Type B pancreatic cell (in vitro differentiated cells): ENCODE data around the gene APOA4. TPM values are rescaled to one million over a fixed set of nuclear protein-coding genes. Genes with fewer than 3 reads are reported as not detected.
"Not testable (repeated sequence)": the region's sequence is repeated elsewhere in the genome, so short reads cannot be mapped to it uniquely, and the experiment has no call there.

Experiments used
- DNase-seq: peaks from one replicate; pipeline ENCODE4 v3.0.0; 2021; ENCODE audit warnings: mixed read lengths; ENCODE audit not compliant: unreplicated experiment; ENCODE audit errors: extremely low spot score
- H3K27ac Mint-ChIP-seq: 2 replicates; pipeline ENCODE4 v1.8.0; 2021; ENCODE audit warnings: mild to moderate bottlenecking, mixed read lengths
- H3K27me3 Mint-ChIP-seq: 2 replicates; pipeline ENCODE4 v1.8.0; 2021; ENCODE audit warnings: mixed read lengths
- H3K36me3 Mint-ChIP-seq: 2 replicates; pipeline ENCODE4 v1.8.0; 2021; ENCODE audit warnings: mixed read lengths
- H3K4me1 Mint-ChIP-seq: one replicate; pipeline ENCODE4 v1.8.0; 2021; ENCODE audit warnings: mixed read lengths; ENCODE audit not compliant: unreplicated experiment
- H3K4me3 Mint-ChIP-seq: 2 replicates; pipeline ENCODE4 v1.8.0; 2021; ENCODE audit warnings: mild to moderate bottlenecking, mixed read lengths
- H3K9me3 Mint-ChIP-seq: 2 replicates; pipeline ENCODE4 v1.8.0; 2021; ENCODE audit warnings: mixed read lengths
- total RNA-seq: library from RNA; stranded (reverse); gene quantifications from 2 replicates; pipeline ENCODE4 v1.2.1, GENCODE V29; 2021; ENCODE audit warnings: low replicate concordance
- TF ChIP-seq, protein P1 (sequence below): fragments of 200-600 bp; sonication (generic); conservative IDR thresholded peaks from 2 replicates; pipeline ENCODE4 v1.5.0; 2021; ENCODE audit warnings: antibody characterized with exemption, mild to moderate bottlenecking

The APOA4 gene
- total RNA-seq, 1 donor from 2014 or later: 21.7 TPM

DNA sequence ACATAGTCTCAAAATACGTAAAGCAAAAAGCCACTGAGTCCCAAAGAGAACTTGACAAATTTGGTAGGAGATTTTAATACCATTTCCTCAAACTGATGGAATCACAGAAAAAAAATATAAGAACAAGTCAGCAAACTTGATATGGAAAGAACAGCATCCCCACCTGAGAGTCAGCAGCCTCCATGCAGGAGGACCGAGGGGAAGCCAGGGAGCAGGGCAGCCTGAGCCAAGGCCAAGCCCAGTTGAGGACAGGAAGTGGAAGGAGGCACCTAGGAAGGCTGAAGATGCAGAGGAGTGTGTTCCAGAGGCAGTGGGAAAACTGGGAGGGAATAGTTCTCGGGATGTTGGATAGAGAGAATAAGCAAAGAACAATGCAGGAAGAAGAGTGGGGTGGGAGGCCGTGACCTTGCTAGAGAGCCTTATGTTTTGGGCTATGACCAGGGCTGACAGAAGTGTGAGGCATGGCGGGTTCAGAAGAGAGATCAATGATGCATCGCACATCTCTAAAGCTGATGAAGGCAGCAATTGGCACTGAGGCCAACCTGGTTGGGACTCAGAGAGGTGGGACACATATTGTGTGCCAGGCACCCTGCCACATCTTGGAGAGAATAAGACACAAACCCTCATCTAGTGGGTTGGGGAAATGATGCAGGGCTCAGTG lies 15.4 kb downstream of the APOA4 start:
- H3K27ac Mint-ChIP-seq: peak overlapping the region; percentile 80
- peaks cover 2% of the 10 kb centered on the region for H3K27me3 Mint-ChIP-seq
- H3K4me1 Mint-ChIP-seq: no peaks in the 10 kb centered on the region
- no peak overlapping the region for H3K4me3 Mint-ChIP-seq
- H3K9me3 Mint-ChIP-seq: peaks cover 4% of the 10 kb centered on the region
- no peak for DNase-seq
- TF ChIP-seq, protein P1, sequence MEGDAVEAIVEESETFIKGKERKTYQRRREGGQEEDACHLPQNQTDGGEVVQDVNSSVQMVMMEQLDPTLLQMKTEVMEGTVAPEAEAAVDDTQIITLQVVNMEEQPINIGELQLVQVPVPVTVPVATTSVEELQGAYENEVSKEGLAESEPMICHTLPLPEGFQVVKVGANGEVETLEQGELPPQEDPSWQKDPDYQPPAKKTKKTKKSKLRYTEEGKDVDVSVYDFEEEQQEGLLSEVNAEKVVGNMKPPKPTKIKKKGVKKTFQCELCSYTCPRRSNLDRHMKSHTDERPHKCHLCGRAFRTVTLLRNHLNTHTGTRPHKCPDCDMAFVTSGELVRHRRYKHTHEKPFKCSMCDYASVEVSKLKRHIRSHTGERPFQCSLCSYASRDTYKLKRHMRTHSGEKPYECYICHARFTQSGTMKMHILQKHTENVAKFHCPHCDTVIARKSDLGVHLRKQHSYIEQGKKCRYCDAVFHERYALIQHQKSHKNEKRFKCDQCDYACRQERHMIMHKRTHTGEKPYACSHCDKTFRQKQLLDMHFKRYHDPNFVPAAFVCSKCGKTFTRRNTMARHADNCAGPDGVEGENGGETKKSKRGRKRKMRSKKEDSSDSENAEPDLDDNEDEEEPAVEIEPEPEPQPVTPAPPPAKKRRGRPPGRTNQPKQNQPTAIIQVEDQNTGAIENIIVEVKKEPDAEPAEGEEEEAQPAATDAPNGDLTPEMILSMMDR: no peak
- no peaks in the 10 kb centered on the region for H3K36me3 Mint-ChIP-seq

DNA sequence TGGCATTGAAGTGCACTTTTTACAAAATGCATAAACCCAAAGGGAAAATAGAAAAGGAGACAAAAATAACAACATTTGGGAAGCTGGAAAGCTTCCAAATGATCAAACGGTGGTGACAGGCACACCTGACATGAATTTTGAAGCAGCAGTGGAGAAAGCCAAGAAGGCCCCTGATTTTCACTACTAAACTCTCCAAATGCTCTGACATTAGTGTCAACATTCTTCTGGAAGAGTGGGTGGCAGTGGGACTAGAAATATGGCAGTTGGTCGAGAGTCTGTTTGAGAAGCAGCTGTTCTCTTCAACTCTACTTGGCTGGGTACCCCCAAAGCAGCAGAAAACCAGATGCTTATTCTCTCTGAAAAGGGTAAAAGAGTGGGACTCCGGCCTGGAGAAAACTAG lies 19.1 kb downstream of the APOA4 start:
- Mint-ChIP-seq H3K4me1 (no peaks in the 10 kb centered on the region), H3K4me3 (no peak overlapping the region), H3K27me3 (peaks cover 7% of the 10 kb centered on the region), H3K27ac (no peak overlapping the region), H3K9me3 (peaks cover 2% of the 10 kb centered on the region), H3K36me3 (no peaks in the 10 kb centered on the region)
- TF ChIP-seq, protein P1: no peak
- no peak for DNase-seq

DNA sequence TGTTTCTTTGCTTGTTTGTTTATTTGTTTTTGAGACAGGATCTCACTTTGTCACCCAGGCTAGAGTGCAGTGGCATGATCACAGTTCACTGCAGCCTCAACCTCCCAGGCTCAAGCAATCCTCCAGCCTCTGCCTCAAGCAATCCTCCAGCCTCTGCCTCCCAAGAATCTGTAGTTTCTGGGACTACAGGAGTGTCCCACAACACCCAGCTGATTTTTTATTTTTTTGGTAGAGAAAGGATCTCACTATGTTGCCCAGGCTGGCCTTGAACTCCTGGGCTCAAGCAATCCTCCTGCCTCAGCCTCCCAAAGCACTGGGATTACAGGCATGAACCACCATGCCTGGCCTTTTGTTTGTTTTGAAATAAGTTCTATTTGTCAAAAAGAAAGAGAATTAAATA lies 21.4 kb downstream of the APOA4 start:
- DNase-seq, H3K27ac Mint-ChIP-seq, H3K27me3 Mint-ChIP-seq, H3K9me3 Mint-ChIP-seq, H3K4me3 Mint-ChIP-seq, H3K36me3 Mint-ChIP-seq, H3K4me1 Mint-ChIP-seq: not testable (repeated sequence)

DNA sequence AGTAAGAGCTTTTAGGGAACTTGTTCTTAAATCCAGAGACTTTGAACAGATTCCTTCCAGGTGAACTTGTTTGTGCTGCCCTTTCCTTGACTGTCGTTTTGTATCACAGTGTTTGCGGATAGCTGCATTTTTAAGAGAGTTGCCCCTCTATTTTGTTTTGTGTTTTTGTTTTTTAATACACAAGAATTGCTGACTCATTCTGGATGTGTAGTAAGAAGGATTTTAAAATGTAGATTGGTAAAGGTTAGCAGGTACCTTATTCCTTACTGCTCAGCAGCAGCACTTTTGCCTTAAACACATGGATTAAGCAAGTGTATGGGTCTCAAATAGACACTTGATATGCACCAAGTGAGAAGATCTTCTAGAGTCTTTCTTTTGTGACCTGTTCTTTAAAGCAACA lies 22.5 kb downstream of the APOA4 start:
- no peak for DNase-seq
- no peak overlapping the region for H3K4me3 Mint-ChIP-seq
- TF ChIP-seq, protein P1: no peak
- H3K4me1 Mint-ChIP-seq: no peaks in the 10 kb centered on the region
- H3K9me3 Mint-ChIP-seq: no peaks in the 10 kb centered on the region
- no peaks in the 10 kb centered on the region for H3K36me3 Mint-ChIP-seq
- H3K27ac Mint-ChIP-seq: no peak overlapping the region
- peaks cover 7% of the 10 kb centered on the region for H3K27me3 Mint-ChIP-seq

DNA sequence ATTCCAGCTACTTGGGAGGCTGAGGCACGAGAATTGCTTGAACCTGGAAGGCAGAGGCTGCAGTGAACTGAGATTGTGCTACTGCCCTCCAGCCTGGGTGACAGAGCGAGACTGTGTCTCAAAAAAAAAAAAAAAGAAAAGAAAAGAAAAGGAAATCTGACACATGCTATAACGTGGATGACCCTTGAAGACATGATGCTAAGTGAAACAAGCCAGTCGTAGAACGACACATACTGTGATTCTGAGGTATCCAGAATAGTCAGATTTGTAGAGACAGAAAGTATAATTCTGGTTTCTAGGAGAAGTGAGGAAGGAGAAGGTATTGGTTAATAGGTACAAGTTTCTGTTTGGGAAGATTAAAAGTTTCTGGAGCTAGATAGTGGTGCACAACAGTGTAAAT lies 24.7 kb downstream of the APOA4 start:
- DNase-seq: no peak
- peaks cover 7% of the 10 kb centered on the region for H3K27me3 Mint-ChIP-seq
- TF ChIP-seq, protein P1: no peak
- no peak overlapping the region for H3K4me3 Mint-ChIP-seq
- no peaks in the 10 kb centered on the region for H3K4me1 Mint-ChIP-seq
- no peak overlapping the region for H3K27ac Mint-ChIP-seq
- no peaks in the 10 kb centered on the region for H3K36me3 Mint-ChIP-seq
- no peaks in the 10 kb centered on the region for H3K9me3 Mint-ChIP-seq

DNA sequence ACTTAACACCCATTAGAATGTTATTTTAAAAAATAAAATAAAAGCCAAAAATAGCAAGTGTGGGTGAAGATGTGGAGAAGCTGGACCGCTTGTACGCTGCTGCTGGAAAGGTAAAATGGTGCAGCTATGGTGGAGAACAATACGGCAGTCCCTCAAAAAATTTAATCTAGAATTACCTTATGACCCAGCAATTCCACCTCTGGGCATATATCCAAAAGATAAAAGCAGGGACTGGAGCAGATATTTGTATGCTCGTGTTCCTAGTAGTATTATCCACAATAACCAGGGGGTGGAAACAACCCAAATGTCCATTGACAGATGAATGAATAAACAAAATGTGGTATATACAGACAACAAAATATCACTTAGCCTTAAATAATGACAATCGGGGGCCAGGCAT lies 25.3 kb downstream of the APOA4 start:
- H3K4me3 Mint-ChIP-seq: no peak overlapping the region
- no peaks in the 10 kb centered on the region for H3K36me3 Mint-ChIP-seq
- H3K27me3 Mint-ChIP-seq: peaks cover 5% of the 10 kb centered on the region
- no peak overlapping the region for H3K27ac Mint-ChIP-seq
- H3K9me3 Mint-ChIP-seq: no peaks in the 10 kb centered on the region
- no peak for DNase-seq
- peaks cover 4% of the 10 kb centered on the region for H3K4me1 Mint-ChIP-seq
- TF ChIP-seq, protein P1: no peak
